Measurements from ENCODE around the gene SMIM32.

The SMIM32 gene

DNA sequence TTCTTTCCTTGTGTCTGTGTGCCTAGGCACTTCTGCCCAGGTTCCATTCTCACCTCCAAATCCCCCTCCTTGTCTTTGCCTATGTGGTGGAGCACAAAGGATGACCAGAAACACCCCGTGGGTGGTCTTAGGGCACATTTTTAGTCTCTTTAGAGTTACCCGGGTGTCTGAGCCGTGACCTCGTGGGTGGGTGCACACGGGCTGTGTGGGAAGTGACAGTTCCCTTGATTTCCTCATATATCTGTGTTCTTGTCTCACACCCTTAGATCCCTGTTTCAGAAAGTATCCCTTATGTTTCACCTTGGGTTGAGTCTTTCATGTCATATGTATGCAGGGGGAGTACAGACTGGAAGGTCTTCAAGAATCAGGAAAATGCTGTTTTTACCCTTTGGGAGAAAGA is 13.4 kb upstream of the SMIM32 start:
- peaks cover 4% of the 10 kb centered on the region for H3K4me1 ChIP-seq (ENCODE audit: control insufficient read depth, insufficient read depth, low read length)
- H3K9ac ChIP-seq (ENCODE audit: low read depth, low read length), result no peak overlapping the region
- no peak overlapping the region for H3K4me3 ChIP-seq (ENCODE audit: low read depth, low read length)
- H3K27me3 ChIP-seq (ENCODE audit: control insufficient read depth, insufficient read depth, low read length), result peaks cover 68% of the 10 kb centered on the region
- no peaks in the 10 kb centered on the region for H3K9me3 ChIP-seq (ENCODE audit: control insufficient read depth, insufficient read depth, low read length)
- peaks cover 3% of the 10 kb centered on the region for H3K36me3 ChIP-seq (ENCODE audit: control insufficient read depth, insufficient read depth, low read length)

DNA sequence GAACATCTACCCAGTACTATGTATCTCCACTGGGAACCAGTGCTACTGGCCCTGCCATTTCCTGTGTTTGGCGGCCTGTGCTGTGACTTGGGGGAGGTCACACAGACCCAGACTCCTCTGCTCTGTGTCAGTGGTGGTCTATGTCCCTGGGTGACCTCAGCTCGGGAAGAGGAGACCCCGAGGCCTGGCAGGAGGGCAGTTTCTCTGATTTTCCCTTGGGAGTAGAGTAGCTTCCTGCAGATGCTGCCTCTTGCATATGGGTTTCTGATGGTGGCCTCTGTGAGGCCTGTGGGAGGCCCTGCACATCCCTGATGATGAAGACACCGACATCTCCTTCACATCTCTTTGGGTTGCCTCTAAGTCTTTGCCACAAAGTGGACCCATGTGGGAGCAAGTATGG is 13.0 kb upstream of the SMIM32 start:
- H3K9me3 ChIP-seq (ENCODE audit: control insufficient read depth, insufficient read depth, low read length), result no peaks in the 10 kb centered on the region
- no peak overlapping the region for H3K4me3 ChIP-seq (ENCODE audit: low read depth, low read length)
- no peak overlapping the region for H3K9ac ChIP-seq (ENCODE audit: low read depth, low read length)
- H3K4me1 ChIP-seq (ENCODE audit: control insufficient read depth, insufficient read depth, low read length), result peaks cover 4% of the 10 kb centered on the region
- peaks cover 68% of the 10 kb centered on the region for H3K27me3 ChIP-seq (ENCODE audit: control insufficient read depth, insufficient read depth, low read length)
- peaks cover 3% of the 10 kb centered on the region for H3K36me3 ChIP-seq (ENCODE audit: control insufficient read depth, insufficient read depth, low read length)

DNA sequence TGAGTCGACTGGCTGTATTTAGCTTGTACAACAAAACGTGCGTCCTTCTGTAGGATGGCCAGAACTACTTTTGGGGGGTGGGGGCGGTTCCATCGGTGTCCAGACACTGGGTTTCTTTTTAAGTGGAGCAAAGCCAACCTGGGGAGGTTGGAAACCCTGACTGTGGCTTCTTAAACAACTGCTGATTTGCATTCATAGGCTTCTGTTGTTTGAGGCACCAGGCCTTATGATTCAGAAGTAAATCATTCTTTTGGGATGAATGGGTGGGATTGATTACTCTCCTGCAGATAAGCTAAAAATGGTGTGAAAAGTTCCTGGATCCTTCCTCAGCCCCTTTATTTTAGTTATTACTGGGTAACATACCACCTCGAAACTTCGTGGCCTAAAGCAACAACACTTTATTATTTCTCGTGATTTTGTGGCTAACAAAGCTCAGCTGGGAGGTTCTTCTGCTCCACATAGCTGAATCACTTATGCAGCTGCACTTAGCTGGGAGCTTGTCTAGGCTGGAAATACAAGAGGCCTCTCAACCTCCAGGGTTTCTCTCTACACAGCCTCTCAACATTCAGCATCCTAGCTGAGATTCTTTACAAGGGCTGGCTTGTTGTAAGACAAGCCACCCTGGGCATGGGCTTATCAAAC is 12.2 kb upstream of the SMIM32 start:
- no peak overlapping the region for H3K4me3 ChIP-seq (ENCODE audit: low read depth, low read length)
- H3K9ac ChIP-seq (ENCODE audit: low read depth, low read length), result no peak overlapping the region
- peaks cover 68% of the 10 kb centered on the region for H3K27me3 ChIP-seq (ENCODE audit: control insufficient read depth, insufficient read depth, low read length)
- H3K9me3 ChIP-seq (ENCODE audit: control insufficient read depth, insufficient read depth, low read length), result no peaks in the 10 kb centered on the region
- peaks cover 4% of the 10 kb centered on the region for H3K4me1 ChIP-seq (ENCODE audit: control insufficient read depth, insufficient read depth, low read length)
- H3K36me3 ChIP-seq (ENCODE audit: control insufficient read depth, insufficient read depth, low read length), result peaks cover 3% of the 10 kb centered on the region

DNA sequence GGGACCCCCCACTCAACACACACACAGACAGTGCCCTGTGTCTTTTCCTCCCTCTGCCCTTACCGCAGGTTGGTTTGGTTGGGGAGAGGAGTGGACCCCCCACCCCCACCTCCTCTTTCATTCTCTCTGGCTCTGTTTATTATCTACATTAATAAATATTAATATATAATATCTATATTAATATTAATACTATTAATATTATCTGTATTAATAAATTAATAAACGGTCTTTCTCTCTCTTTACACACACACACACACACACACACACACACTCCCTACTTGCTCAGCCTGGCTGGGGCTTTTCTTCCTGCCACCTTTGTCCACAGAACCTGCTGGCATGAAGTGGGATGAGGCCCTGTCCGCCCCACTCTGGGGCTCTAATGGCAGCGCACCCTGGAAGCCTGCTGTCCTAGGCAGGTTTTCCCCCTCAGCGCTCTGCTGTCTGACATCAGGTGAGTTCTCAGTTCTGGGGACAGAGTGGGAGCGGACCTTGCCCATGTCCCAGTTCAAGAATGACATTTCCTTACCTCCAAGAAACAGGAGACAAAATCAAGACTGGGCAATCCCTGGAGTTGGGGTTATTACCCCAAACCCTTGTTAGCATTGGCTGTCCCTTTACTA is 10.5 kb upstream of the SMIM32 start:
- Histone ChIP-seq H3K36me3 (ENCODE audit: control insufficient read depth, insufficient read depth, low read length) (peaks cover 3% of the 10 kb centered on the region), H3K9ac (ENCODE audit: low read depth, low read length) (no peak overlapping the region), H3K9me3 (ENCODE audit: control insufficient read depth, insufficient read depth, low read length) (no peaks in the 10 kb centered on the region), H3K4me3 (ENCODE audit: low read depth, low read length) (no peak overlapping the region), H3K27me3 (ENCODE audit: control insufficient read depth, insufficient read depth, low read length) (peaks cover 85% of the 10 kb centered on the region), H3K4me1 (ENCODE audit: control insufficient read depth, insufficient read depth, low read length) (peaks cover 4% of the 10 kb centered on the region)

DNA sequence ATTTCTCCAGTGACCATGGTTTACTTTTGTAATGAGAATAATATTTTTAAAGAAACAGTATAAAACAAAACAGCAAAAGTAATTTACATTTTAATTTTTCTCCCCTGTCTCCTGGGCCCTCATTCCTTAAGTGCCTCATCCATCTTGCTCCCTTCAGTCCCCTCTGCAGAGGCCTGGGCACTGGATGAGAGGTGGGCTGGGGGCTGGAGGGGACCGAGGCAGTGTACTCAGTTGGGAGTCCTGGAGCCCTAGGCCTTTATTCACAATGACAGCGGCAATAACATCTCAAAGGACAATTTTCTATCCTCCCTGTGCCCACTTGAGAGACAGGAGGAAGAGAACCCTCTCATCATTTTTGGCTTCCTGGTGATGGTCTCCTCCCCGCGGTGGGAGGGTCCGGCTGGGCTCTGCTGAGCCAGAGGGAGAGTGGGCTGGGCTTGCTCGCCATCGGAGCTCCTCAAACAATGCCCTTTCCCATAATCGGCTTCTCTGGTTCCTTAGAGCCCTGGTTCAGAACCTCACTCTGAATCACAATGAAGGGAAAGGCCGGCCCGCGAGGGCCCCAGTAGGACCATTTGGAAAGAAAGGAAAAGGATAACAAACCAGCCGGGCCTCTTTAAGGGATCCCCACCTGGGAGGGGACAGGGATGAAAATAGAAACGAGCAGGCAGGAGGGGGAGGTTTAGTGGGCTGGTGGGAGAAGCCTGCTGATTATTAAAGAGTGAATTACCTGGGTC is 9.7 kb upstream of the SMIM32 start:
- peaks cover 3% of the 10 kb centered on the region for H3K36me3 ChIP-seq (ENCODE audit: control insufficient read depth, insufficient read depth, low read length)
- no peaks in the 10 kb centered on the region for H3K9me3 ChIP-seq (ENCODE audit: control insufficient read depth, insufficient read depth, low read length)
- H3K4me1 ChIP-seq (ENCODE audit: control insufficient read depth, insufficient read depth, low read length), result peaks cover 4% of the 10 kb centered on the region
- H3K27me3 ChIP-seq (ENCODE audit: control insufficient read depth, insufficient read depth, low read length), result peaks cover 82% of the 10 kb centered on the region
- no peak overlapping the region for H3K9ac ChIP-seq (ENCODE audit: low read depth, low read length)
- H3K4me3 ChIP-seq (ENCODE audit: low read depth, low read length), result no peak overlapping the region

DNA sequence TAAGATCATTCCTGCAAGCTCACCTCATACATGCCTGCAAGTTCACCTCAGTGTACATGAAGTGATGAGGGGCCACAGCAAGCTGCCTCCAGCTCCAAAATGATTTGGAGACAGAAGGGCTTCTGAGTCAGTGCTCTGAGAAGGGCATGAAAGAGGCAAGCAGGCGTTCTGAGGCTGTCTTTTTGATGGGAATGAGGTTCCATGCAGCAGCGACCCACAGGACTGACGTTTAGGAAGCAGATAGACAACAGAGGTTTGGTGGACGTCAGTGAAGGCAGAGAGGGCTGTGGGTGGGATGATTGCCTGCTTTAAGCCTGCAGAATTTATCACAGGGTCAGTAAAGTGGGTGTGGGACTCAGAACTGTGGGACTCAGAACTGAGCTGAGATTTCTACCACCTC is 8.9 kb upstream of the SMIM32 start:
- Histone ChIP-seq H3K36me3 (ENCODE audit: control insufficient read depth, insufficient read depth, low read length) (peaks cover 3% of the 10 kb centered on the region), H3K9ac (ENCODE audit: low read depth, low read length) (no peak overlapping the region), H3K27me3 (ENCODE audit: control insufficient read depth, insufficient read depth, low read length) (peaks cover 84% of the 10 kb centered on the region), H3K9me3 (ENCODE audit: control insufficient read depth, insufficient read depth, low read length) (no peaks in the 10 kb centered on the region), H3K4me1 (ENCODE audit: control insufficient read depth, insufficient read depth, low read length) (peaks cover 4% of the 10 kb centered on the region), H3K4me3 (ENCODE audit: low read depth, low read length) (no peak overlapping the region)

DNA sequence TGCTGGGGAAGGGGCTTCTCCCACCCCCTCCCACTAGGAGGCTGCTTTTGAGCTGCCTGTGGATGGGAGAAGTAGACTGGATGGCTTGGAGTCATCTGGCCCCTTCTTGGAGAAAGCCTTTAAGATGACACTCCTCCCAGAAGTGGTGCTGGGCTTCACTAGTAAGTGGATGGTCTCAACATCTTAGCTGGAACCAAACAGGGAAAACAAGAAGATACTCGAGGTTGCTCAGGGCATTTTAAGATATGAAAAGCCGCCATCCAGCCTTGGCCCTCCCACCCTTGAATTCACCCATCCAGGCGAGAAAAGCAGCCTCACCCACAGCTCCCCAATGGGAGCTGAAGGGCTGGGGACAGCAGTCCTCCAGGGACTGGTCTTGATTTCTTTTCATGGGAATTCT is 7.8 kb upstream of the SMIM32 start:
- H3K9ac ChIP-seq (ENCODE audit: low read depth, low read length), result no peak overlapping the region
- H3K36me3 ChIP-seq (ENCODE audit: control insufficient read depth, insufficient read depth, low read length), result peaks cover 3% of the 10 kb centered on the region
- H3K4me1 ChIP-seq (ENCODE audit: control insufficient read depth, insufficient read depth, low read length), result peaks cover 4% of the 10 kb centered on the region
- H3K4me3 ChIP-seq (ENCODE audit: low read depth, low read length), result no peak overlapping the region
- peaks cover 83% of the 10 kb centered on the region for H3K27me3 ChIP-seq (ENCODE audit: control insufficient read depth, insufficient read depth, low read length)
- no peaks in the 10 kb centered on the region for H3K9me3 ChIP-seq (ENCODE audit: control insufficient read depth, insufficient read depth, low read length)

DNA sequence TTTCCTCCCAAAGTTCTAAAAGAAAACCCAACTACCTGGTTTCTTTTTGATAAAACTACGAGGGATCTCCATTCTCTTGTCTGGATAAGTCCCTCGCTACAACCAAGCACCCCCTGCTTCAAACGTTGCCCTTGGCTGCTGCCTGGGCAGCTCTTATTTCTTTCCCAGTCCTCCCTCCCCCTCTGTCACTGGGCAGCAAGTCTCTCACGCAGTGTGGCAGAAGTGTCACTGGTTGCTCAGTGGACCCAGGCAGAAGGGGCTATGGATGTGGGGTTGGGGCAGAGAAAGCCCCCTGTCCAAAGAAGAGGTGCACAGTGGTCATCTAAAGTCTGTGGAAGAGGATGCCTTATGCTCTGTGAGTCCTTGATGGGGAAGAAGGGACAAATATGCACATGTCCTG is 7.2 kb upstream of the SMIM32 start:
- Histone ChIP-seq H3K4me1 (ENCODE audit: control insufficient read depth, insufficient read depth, low read length) (peaks cover 4% of the 10 kb centered on the region), H3K36me3 (ENCODE audit: control insufficient read depth, insufficient read depth, low read length) (peaks cover 3% of the 10 kb centered on the region), H3K4me3 (ENCODE audit: low read depth, low read length) (no peak overlapping the region), H3K27me3 (ENCODE audit: control insufficient read depth, insufficient read depth, low read length) (peaks cover 83% of the 10 kb centered on the region), H3K9me3 (ENCODE audit: control insufficient read depth, insufficient read depth, low read length) (no peaks in the 10 kb centered on the region), H3K9ac (ENCODE audit: low read depth, low read length) (no peak overlapping the region)

DNA sequence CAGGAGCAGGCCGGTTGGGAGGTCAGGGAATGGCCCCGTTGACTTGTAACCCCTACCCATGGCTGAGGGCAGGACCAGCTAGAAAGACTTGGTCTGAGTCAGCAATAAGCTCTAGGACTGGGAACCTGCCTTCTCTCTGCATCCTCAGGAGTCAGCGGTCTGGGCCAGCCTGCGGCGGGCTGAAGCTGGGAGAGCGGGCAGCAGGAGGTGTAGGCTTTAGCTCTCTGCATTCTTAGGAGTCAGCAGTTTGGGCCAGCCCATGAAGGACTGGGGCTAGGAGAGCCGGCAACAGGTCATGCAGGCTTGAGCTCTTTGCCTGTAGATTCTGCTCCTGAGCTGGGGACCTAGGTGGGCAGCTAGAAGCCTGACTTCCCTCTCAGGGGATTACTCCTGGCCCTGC is 6.4 kb upstream of the SMIM32 start:
- H3K9me3 ChIP-seq (ENCODE audit: control insufficient read depth, insufficient read depth, low read length), result no peaks in the 10 kb centered on the region
- peaks cover 4% of the 10 kb centered on the region for H3K4me1 ChIP-seq (ENCODE audit: control insufficient read depth, insufficient read depth, low read length)
- no peak overlapping the region for H3K4me3 ChIP-seq (ENCODE audit: low read depth, low read length)
- H3K27me3 ChIP-seq (ENCODE audit: control insufficient read depth, insufficient read depth, low read length), result peaks cover 83% of the 10 kb centered on the region
- H3K36me3 ChIP-seq (ENCODE audit: control insufficient read depth, insufficient read depth, low read length), result peaks cover 3% of the 10 kb centered on the region
- no peak overlapping the region for H3K9ac ChIP-seq (ENCODE audit: low read depth, low read length)

DNA sequence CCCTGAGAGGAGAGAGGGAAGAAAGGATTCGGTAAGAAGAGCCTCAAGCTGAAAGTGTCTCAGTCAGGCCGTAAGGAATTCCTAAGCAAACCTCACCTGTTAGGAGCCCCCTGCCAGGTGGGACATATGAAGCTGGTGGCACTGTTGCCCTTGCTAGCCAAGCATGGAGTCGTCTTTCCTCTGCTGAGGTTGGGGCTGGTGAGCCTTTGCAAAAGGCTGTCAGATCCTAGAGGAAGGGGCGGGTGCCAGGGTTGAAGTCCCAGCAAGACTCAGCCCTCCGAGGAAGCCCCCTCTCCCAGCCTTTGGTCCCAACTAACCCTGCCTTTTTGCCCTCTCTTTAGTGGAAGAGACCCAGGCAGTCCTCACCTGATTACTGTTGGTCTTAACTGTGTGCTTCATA is 5.5 kb upstream of the SMIM32 start:
- Histone ChIP-seq H3K27me3 (ENCODE audit: control insufficient read depth, insufficient read depth, low read length) (peaks cover 83% of the 10 kb centered on the region), H3K9ac (ENCODE audit: low read depth, low read length) (no peak overlapping the region), H3K4me3 (ENCODE audit: low read depth, low read length) (no peak overlapping the region), H3K4me1 (ENCODE audit: control insufficient read depth, insufficient read depth, low read length) (peaks cover under 1% of the 10 kb centered on the region), H3K9me3 (ENCODE audit: control insufficient read depth, insufficient read depth, low read length) (no peaks in the 10 kb centered on the region), H3K36me3 (ENCODE audit: control insufficient read depth, insufficient read depth, low read length) (no peaks in the 10 kb centered on the region)

DNA sequence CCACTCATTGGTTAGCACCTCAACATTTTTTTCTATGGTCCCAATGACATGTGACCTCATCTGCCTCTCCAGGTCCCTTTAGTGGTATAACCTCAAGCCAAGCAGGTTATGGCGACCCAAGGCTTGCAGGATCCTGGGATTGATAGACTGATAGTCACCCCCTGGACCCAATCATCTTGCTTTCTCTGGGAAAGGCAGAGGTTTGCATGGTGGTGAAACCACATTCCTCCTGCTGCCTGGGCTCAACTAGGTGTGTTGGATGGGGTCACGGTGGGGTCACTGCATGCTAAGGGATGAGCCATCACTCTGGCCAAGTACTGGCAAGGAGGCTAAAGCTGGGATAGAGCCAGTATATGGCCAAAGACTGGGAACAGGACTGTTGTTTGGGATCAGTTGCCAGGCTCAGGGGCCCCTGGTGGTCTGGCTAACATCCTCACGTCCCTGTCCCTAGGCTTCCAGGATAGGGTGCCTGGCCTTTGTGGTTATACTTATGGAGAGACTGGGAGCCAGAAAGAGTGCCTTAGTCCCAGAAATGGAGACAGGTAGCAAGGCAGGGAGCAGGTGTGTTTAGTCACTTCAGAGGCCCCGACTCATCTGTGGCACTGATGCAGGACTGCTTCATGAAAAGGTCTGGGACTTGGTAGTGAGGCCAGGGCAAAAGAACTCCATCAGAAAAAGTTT is 4.6 kb upstream of the SMIM32 start:
- no peak overlapping the region for H3K4me3 ChIP-seq (ENCODE audit: low read depth, low read length)
- peaks cover 90% of the 10 kb centered on the region for H3K27me3 ChIP-seq (ENCODE audit: control insufficient read depth, insufficient read depth, low read length)
- peaks cover 3% of the 10 kb centered on the region for H3K4me1 ChIP-seq (ENCODE audit: control insufficient read depth, insufficient read depth, low read length)
- H3K9ac ChIP-seq (ENCODE audit: low read depth, low read length), result no peak overlapping the region
- H3K9me3 ChIP-seq (ENCODE audit: control insufficient read depth, insufficient read depth, low read length), result no peaks in the 10 kb centered on the region
- no peaks in the 10 kb centered on the region for H3K36me3 ChIP-seq (ENCODE audit: control insufficient read depth, insufficient read depth, low read length)
